Suprapubic skin (tissue), 3 donors: ENCODE measurements around the gene TRIM4.

Source experiments
- POLR2A ChIP-seq, 2 donors: fragments of 450-650 bp; IDR thresholded peaks; one replicate each; pipeline ENCODE4 v1.6.1; 2017; ENCODE audit warnings: antibody characterized with exemption in 2 of 2, mild to moderate bottlenecking in 2 of 2, moderate library complexity in 2 of 2
- TF ChIP-seq, protein P1 (sequence below), 2 donors: fragments of 200-600 bp in 1 of 2; fragments of 450-650 bp in 1 of 2; sonication (generic) in 1 of 2; IDR thresholded peaks; one replicate each; pipeline ENCODE4 v1.5.1; 2016 to 2019; ENCODE audit warnings: antibody characterized with exemption in 2 of 2, mild to moderate bottlenecking in 1 of 2, moderate library complexity in 1 of 2

DNA sequence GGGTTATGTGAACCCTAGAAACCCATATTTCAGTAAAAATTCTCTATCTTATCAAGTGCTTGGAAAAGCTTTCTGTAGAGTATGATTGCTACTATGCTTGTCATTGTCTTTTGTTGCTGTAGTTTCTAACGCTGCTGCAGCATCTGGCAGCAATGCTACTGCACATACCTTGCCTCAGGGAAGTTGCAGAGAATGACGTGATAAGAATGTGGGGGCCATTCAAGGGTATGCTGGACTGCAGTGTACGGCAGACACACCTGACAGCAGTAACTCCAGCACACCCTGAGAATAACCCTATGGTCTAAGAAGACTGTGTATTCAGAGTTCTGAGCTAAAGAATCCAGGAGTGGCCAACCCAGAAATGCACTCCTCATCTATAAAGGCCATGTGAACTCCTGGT is 20.5 kb downstream of the TRIM4 start:
- TF ChIP-seq, protein P1, sequence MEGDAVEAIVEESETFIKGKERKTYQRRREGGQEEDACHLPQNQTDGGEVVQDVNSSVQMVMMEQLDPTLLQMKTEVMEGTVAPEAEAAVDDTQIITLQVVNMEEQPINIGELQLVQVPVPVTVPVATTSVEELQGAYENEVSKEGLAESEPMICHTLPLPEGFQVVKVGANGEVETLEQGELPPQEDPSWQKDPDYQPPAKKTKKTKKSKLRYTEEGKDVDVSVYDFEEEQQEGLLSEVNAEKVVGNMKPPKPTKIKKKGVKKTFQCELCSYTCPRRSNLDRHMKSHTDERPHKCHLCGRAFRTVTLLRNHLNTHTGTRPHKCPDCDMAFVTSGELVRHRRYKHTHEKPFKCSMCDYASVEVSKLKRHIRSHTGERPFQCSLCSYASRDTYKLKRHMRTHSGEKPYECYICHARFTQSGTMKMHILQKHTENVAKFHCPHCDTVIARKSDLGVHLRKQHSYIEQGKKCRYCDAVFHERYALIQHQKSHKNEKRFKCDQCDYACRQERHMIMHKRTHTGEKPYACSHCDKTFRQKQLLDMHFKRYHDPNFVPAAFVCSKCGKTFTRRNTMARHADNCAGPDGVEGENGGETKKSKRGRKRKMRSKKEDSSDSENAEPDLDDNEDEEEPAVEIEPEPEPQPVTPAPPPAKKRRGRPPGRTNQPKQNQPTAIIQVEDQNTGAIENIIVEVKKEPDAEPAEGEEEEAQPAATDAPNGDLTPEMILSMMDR (IDR thresholded peaks at IDR 0.05): no peak
- no peak for TF ChIP-seq POLR2A (IDR thresholded peaks at IDR 0.05)
